GM19324 (cell line): ENCODE measurements around the gene KRT14.
"Not testable (repeated sequence)": the region's sequence is repeated elsewhere in the genome, so short reads cannot be mapped to it uniquely, and the experiment has no call there.

Source experiments
- ATAC-seq: cut with Tn5 transposase; IDR thresholded peaks from one replicate; pipeline ENCODE4 v1.9.1; 2021; ENCODE audit warnings: mild to moderate bottlenecking, moderate library complexity; ENCODE audit not compliant: unreplicated experiment, low FRiP score

Gene KRT14

DNA sequence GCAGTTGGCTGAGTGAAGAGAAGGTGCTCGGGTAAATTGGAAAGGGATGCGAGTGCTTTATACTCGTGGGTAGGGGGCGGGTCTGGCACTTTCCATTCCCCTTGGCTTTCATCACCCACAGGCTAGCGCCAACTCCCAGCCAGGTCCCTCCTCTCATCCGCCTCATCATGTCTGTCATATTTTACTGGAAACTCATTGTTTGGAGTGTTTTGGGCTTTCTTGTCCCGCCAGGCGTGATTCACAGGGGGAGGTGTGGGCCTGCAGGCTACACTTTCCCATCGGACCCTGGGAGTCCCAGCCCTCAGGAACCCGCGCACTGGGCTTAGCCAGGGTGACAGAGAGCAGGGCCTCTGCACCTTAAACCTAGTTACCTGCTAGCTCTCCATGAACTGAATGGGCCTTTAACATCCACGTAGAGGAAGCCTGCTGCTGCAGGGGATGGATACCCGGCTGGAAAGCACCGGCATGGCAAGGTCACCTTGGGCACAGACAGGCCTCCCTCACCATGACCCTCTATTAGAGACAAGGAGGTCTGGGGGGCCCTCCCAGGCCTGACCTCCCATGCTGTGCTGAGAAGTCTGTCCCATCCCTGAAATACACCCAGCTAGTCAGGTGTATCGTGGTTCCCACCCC is at the start of gene KRT14:
KRT14 (minus strand) TSS at position 33 of the 633 bp plus-strand sequence. CDS start 61 bp downstream, outside the sequence.
- ATAC-seq, result no peak

DNA sequence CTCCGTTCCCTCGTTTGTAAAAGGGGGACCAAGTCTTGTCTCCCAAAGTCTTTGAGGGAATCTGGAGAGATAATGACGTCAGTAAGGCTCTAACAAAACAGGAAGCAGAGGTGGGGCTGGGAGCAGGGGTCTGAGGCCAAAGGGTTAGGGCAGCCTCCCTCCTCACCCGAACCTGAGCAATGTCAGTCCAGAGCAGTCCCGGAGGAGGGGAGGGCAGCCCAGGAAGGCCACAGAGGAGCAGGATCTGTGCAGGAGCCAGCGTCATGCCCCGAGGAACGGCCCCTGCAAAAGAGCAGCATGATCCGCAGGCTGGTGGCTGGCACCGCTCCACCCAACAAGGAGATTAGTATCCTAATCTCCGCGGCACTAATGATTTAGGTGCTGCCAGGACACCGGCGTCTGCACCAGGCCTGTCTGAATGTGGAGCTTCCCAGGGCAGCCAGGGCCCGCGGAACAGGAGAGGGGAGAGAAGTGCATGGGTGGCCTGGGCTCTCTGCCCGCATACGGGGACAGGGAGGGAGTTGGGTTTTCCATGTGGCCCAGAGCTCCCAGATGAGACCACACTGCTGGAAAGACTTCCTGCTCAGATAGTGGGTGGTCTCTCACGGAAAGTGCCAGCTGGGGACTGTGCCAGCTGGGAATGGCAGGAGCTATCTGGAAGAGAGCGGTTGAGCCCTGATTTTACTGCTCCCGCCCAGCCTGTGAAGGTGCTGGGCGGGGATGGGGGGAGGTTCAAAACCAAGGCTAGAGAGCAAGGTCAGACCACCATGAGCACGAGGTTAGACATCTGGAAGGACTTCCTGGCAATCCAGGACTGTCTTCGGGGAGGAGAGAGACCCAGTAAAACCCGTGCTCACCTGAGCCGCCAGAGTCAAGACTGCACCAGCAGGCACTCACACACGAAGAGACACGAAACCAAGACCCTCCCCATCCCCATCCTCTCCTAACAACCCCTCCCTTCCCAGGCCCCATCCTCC is 48.7 kb upstream of the KRT14 start:
- no peak for ATAC-seq

DNA sequence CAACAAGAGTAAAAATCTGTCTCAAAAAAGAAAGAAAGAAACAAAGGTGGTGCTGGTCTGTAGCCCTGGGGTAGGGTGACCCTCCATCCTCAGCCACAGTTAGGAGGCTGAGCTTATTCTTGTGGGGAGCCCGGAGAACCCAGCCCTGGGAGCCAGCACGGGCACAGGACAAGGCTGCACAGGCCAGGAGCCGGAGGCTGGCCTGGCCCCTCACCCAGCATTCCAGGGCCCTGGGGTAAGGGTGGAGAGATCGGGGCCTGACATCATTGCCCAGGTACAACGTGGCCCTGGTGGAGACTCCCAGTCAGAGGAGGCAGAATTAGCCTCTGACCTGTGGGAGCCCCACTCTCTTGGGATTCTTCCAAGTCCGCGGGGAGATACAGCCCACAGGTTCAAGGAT is 47.9 kb upstream of the KRT14 start:
- ATAC-seq, result no peak

DNA sequence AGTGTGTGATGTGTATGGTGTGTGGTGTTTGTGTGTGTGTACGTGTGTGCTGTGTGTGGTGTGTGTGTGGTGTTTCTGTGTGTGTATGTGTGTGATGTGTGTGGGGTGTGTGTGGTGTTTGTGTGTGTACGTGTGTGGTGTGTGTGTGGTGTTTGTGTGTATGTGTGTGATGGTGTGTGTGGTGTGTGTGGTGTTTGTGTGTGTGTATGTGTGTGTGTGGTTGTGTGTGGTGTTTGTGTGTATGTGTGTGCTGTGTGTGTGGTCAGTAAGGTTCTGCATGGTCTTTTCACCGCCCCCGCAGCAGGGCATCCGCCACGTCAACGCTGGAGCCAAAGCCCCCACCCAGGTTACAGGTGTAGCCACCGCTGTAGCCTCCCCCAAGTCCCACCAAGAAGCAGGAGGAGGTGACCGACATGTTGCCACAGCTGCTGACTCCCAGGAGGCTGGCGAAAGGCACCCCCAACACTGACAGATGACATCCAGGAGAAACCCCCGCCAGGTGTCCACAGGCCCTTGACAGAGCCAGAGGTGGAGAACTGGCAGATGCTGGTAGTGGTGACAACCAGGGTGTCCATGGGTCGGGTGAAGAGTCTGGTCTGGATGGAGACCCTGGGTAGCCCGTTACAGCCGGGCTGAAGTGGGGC is 47.0 kb upstream of the KRT14 start:
- no peak for ATAC-seq

DNA sequence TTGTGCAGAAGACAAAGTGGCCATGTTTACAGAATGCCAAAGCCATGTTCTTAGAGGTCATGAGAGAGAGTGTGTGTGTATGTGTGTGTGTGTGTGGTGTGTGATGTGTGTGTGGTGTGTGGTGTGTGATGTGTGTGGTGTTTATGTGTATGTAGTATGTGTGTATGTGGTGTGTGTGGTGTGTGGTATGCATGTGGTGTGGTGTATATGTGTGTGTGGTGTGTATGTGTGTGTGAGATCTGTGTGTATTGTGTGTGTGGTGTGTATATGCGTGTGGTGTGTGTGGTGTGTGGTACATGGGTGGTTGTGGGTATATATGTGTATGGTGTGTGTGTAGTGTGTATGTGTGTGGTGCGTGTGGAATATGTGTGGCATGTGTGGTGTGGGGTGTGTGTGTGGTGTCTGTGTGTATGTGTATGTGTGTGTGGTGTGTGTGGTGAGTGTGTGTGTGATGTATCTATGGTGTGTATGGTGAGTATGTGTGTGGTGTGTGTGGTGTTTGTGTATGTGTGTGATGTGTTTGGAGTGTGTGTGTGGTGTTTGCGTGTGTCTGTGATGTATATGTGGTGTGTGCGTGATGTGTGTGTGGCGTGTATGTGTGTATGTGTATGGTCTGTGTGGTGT is 45.9 kb upstream of the KRT14 start:
- no peak for ATAC-seq

DNA sequence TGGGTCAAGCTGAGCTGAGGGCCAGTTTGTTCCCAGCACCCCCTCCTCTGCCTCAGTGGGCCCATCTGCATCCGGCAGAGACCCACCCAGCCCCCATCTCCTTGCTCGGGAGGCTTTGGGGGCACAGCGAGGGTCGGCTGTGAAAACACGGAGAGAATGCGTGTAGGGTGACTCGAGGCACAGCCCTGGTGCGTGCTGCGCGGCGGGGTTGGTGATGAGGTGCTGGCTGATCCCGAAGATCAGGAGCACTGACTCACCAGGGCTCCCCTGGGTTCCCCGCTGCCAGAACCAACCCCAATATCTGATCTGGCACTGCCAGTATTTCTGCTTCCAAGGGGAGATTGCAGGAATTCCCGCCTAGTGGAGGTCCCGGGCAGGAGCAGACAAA is 45.2 kb upstream of the KRT14 start:
- no peak for ATAC-seq

DNA sequence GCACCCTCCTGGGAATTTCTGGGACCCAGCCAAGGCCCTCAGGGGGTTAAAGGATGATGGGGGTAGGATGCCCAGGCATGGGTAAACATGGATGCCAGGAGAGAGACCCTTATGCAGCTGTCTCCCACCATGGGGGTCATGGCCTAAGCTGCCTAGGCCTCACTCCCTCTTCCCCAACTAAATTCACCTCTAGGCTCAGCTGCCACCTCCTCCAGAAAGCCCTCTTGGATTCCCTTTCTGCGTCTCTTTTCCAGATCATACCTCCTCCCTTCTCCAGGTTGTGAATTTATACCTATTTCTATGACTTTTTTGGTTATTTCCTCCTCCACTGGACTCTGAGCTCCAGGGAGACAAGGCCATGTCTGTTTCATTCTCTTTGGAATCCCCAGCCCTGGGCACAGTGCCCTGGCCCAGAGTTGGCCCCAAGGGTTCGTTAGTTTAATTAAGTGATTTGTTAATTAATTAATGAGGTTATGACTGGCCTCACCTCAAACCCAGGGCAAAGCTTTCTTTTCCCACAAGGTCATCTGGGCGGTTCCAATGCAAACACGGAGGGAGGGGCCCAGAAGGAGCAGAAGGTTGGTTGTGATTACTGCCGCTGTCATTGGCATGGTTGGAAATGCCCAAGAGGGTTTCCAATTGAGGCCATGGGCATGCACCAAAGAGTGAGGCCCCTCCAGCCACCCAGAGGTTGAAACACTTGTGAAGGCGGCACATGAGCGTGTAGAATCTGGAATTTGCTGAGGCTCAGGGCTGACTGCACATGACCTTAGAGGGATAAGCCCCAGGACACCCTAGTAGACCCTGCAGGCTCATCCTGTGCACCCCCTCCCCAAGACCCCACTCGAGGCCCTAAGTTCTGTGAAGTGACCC is 44.6 kb upstream of the KRT14 start:
- no peak for ATAC-seq

DNA sequence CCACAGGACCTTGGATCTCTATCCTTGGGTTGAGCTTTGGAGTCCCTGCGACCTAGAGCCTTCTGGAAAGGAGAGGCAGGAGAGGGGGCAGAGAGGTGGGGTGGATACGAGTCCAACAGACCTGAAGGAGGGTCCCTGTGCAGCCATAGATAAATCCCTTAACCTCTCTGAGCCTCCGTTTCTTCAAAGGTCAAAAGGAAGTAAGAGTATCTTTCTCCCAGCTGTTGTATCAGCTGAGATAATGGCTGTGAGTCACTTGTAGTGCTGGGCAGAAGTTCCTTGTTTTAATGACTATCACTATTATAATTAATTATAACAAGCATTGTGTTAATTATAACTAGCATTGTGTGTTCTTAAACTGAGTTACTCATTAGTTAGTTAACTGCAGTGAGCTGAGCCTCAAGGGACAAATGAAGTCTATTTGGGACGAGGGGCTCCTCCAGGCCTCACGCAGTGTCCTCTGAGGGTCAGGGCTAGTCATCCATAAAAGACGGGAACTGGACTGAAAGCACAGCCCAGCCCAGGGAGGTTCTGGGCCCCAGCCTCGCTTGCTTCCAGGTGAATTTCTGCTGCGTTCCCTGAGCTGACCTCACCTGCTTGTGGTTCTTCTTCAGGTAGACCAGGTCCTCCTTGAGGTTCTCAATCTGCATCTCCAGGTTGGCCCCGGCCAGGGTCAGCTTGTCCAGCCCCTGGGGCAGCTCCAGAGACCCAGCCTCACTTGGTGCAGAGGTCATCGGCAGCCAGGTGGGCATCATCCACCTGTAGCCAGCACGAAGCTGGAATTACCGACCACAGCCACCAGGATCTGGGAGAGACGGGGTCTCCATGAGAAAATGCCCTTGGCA is 43.4 kb upstream of the KRT14 start:
- no peak for ATAC-seq

DNA sequence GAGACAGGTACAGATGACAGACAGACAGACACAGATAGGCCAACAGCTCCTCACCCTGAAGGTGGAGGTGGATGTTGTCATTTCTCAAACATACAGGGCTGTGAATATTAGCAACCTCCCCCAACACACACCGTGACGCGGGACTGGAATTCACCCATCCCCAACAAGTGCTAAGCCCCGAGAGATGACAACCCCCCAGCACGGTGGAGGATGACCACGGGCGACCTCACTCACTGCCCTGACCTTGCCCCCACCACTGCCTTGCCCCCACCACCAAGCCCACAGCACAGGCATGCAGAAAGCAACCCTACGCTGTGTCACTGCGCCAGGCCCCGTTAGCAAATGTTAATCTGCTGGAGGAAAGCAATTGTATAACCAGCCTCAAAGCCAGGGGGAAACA is 42.6 kb upstream of the KRT14 start:
- no peak for ATAC-seq

DNA sequence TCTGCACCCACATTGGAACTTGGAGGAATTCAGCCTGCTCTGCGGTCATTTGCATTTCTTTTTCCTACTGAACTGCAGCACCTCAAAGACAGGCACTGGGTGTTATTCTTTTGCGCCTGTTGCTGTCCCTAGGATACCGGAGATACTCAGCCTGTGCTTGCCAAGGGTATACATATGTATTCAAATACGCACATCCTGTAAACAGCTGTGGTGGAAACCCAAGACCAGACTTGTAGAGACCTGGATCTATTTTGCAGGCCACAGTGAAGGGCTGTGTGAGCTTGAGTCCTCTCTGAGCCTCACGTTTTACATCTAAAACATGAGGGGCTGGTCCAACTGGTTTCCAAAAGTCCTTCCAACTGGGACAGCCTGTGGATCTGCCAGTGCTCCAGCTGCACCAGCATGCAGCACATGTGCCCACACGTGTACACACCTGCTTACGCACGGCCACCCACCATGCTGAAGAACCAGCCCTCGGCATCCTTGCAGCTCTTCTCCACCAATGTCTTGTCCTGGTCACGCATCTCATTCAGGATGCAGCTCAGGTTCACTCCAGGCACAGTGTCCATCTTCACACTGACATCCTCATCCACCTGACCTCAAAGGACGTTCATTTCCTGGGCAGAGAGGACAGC is 42.0 kb upstream of the KRT14 start:
- not testable (repeated sequence) for ATAC-seq

DNA sequence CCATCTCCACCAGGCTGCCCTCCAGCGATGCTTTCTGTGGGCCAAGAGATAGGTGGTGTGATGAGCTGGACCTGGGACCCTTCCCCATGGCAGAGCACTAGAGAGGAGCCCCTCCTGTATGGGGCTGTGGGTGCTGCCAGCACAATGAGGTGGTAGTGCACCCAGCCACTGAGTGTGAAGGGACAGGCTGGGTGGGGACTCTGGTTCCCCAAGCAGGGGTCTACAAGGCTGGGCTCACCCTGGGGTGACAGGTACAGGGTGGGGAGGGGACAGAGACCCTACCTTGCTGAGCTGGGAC is 41.3 kb upstream of the KRT14 start:
- ATAC-seq, result not testable (repeated sequence)

DNA sequence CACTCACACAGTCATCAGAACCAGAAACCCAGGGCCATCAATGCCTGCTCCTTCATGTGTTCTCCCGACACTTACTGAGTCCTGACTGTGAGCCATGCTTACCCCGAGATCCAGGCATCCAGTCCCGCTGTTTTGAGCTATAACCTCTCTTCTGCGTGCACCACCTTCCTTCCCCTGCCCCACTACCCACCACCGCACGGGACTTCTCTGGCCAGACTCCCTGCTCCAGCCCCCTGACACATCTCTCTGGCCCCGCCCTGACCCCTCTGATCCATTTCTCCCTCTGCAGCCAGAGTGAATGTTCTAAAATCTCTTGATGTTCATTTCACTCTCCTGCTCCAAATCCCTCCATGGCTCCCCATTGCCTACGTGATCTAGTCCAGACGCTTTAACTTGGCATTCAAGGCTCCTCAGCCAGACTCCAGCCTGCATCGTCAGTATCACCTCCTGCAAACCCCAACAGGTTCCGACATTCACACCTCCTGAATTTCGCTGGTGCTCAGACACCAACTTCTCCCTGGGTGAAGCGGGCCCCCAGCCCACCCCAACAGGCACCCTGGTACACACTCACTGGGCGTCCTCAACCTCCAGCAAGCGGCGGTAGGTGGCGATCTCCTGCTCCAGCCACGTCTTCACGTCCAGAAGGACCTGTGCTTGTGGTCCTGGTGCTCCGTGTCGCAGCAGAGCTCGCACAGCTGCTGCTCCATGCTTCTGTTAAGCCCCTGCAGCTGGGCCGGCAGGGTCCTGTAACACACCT is 40.8 kb upstream of the KRT14 start:
- ATAC-seq, result no peak

DNA sequence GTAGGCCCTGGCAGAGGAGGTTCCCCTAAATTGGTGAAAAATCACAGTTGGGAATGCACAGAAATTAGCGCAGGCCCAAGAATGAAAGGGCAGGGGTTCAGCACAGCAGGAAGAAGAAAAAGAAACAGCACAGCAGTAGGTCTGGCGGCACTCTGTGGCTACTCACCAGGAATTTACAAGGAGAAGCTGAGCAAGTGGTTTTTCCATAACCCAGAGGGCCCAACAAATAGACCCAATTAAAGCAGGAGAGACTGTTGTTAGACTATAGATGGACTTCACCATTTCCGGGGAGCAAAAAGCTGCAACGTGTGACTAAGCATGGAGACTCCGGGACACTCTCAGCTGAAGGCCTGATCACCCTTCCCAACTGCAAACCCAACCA is 40.2 kb upstream of the KRT14 start:
- not testable (repeated sequence) for ATAC-seq

DNA sequence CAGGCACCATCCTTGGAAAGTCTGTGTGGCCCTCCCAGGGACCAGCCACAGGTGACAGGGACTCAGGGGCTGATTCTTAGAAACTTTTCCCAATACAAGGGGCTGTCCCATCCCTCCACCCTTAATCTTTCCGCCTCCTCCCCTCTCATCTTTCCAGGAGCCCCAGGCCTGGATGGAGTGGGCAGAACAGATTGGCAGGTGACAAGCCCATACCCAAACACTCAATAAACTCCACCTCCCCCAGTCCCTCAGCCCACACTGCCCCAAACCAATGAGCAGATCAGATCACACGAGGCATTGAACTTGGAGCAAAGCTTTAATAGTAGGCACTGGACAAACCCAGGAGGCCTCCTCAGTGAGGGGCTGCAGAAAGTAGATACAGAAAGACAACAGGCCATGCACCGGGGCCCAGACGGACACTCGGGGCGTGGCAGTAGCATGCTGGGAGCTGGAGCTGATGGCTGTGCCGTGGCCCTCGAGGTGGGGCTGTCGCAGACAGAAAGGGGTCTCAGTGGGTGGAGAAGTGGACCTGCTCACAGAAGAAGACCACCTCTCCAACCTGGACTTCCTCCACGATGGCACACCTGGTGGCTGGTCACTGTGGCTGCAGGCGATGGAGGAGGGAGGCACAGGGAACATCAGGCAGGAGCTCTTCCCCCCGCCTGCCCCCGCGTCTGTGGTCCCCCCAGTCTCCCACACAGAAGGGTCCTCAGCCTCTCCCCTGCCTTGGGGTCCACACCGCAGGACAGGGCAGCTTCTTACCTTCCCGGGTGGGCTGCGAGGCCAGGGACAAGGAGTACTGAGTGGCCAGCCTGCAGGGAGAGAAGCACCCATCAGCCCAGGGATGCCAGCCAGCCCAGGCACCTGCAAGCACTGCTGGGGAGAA is 39.6 kb upstream of the KRT14 start:
- not testable (repeated sequence) for ATAC-seq

DNA sequence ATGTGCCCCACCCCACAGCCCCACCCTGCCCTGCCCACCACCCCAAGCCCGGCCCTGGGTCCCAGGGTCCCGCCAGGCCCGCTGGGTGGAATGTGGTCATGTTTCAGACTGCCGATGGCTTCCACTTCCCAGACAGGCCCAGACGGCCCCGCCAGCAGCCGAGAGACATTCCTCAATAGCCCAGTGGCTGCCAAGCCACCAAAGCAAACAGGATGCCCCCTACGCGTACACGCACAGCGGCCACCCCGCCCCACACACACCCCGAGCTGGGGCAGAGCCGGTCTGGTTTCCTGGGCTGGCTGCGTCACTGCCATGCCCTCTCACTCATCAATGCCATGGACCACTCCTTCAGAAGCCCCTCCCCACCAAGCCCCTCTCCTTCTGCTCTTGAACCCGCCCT is 38.9 kb upstream of the KRT14 start:
- no peak for ATAC-seq

DNA sequence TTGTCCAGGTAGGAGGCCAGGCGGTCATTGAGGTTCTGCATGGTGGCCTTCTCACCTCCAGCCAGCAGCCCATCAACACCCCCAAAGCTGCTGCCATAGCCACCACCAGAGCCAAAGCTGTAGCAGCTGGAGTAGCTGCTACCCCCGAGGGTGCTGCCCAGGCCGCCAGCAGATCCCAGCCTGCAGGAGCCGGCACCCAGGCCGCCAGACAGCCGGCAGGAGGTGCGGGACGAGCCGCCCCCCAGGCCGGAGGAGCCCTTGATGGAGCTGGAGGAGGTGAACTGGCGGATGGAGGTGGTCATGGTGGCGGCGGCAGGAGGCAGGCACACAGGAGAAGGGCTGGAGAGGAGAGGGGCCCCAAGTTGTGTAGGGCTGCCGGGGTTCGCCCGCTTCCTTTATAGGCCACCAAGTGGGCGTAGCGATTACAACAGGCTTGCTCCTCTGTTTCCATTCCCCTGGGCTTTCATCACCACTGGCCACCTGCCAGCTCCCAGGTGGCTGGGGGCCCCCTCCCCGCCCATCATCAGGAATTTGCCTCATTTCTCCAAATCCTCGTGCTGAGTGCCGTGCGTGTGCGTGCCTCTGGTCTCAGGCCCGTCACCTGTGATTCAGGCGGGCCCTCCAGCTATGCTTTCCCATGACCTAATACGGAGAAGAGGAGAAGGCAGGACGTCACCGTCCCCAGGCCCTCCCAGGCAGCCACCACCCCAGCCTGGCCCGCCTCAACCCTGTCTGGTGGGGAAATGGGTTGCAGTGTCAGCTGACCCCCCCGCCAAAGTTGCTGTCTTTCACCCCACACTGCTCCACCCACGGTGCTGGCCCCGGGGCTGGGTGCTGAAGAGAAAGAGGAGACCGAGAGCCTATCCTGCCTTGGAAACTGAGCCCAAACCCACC is 37.8 kb upstream of the KRT14 start, which contains the start of gene KRT17:
KRT17 (minus strand) TSS at position 368 of the 894 bp plus-strand sequence; CDS start at position 302, 66 bp downstream.
- no peak for ATAC-seq
